PFSK-1 (cell line): Measurements from ENCODE around the gene OR11G2.

Experiments
- SIN3A ChIP-seq: IDR thresholded peaks from 2 replicates; pipeline ENCODE4 v1.6.1; 2012; ENCODE audit warnings: mild to moderate bottlenecking, low read length, moderate library complexity, borderline replicate concordance; ENCODE audit not compliant: insufficient read depth
- TAF1 ChIP-seq: IDR thresholded peaks from 2 replicates; pipeline ENCODE4 v1.6.1; 2012; ENCODE audit warnings: low read length, control low read depth, borderline replicate concordance; ENCODE audit not compliant: insufficient read depth

GRCh38 chr14:20195911-20196310, 5.2 kb downstream of the OR11G2 start:
- no peak for TF ChIP-seq SIN3A
- TF ChIP-seq TAF1 = no peak
